ENCODE measurements around the gene DKC1. TPM values are rescaled to one million over a fixed set of nuclear protein-coding genes. Genes with fewer than 3 reads are reported as not detected.

Gene DKC1
- total RNA-seq, 4 donors from 2014 or later, result 22.8 to 128 (median 39.0) TPM

DNA sequence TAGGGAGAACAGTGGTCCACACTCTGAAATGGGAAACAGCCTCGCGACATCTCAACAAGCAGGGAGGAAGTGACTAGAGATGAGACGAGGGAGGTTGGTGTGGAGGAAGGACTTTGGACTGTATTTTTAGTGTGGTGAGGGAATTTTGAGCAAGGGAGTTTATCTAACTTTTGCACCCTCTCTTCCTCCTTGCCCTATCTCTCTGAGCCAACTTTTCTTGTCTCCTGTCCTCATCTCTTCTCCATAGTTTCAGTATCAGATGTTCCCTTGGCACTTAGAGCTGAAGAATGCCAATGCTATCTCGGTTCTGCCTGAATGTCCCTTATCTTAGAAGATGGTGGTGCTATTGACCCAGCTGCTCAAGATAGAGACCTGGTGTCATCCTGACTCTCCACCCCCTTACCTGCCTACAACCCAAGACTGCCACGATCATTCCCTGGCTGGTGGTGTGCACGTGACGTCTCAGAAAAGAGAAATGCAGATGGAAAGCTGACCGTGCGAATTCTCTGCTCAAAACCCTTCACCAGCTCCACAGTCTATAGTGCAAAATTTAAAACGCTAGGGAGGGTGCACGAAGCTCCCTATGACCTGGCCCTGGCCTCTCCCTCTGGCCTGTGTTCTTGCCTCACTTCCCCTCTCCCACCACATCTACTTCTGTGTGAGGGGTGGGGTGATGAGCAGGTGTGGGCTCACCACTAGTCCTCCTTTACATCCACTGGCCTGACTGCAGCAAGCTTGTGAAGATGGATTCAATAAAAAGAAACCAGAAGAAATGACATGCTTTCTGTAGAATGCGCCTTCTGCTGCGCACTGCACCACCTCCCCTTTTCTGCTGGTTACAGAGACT is 21.7 kb downstream of the DKC1 start:
- H3K9me3 ChIP-seq, result no peaks in the 10 kb centered on the region
- peaks cover 0 to 6% (median 0%) of the 10 kb centered on the region in 3 donors for H3K36me3 ChIP-seq
- no peak for TF ChIP-seq POLR2A (IDR thresholded peaks at IDR 0.05)
- TF ChIP-seq, protein P1, sequence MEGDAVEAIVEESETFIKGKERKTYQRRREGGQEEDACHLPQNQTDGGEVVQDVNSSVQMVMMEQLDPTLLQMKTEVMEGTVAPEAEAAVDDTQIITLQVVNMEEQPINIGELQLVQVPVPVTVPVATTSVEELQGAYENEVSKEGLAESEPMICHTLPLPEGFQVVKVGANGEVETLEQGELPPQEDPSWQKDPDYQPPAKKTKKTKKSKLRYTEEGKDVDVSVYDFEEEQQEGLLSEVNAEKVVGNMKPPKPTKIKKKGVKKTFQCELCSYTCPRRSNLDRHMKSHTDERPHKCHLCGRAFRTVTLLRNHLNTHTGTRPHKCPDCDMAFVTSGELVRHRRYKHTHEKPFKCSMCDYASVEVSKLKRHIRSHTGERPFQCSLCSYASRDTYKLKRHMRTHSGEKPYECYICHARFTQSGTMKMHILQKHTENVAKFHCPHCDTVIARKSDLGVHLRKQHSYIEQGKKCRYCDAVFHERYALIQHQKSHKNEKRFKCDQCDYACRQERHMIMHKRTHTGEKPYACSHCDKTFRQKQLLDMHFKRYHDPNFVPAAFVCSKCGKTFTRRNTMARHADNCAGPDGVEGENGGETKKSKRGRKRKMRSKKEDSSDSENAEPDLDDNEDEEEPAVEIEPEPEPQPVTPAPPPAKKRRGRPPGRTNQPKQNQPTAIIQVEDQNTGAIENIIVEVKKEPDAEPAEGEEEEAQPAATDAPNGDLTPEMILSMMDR (IDR thresholded peaks at IDR 0.05), result no peak
- H3K4me3 ChIP-seq, result no peak overlapping the region
- no peak for DNase-seq
- no peak overlapping the region for H3K27ac ChIP-seq
- no peaks in the 10 kb centered on the region for H3K4me1 ChIP-seq
- H3K27me3 ChIP-seq, result no peaks in the 10 kb centered on the region

DNA sequence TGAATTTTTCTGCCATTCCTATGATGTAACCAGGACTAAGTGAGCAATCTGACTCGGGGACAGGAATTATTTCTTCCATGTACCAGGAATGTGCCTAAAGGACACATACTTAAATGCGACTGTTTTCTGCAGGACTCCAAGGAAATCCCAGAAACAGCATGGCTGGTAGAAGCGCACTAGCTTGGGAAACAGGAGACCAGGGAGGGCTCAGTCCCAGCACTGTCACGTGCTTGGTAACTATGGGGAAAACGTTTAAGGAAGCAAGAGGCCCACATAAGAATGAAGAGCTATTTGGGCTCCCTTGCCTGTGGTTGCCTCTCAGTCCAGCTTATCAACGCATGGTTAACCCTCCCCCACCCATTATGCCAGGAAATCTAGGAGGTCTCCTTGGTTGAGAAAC is 23.1 kb downstream of the DKC1 start:
- no peak overlapping the region for H3K4me3 ChIP-seq
- H3K4me1 ChIP-seq, result no peaks in the 10 kb centered on the region
- no peak for DNase-seq
- H3K27me3 ChIP-seq, result no peaks in the 10 kb centered on the region
- H3K27ac ChIP-seq, result no peak overlapping the region
- TF ChIP-seq, protein P1 (IDR thresholded peaks at IDR 0.05), result no peak
- no peak for TF ChIP-seq POLR2A (IDR thresholded peaks at IDR 0.05)
- H3K9me3 ChIP-seq, result no peaks in the 10 kb centered on the region
- H3K36me3 ChIP-seq, result peaks cover 0 to 6% (median 0%) of the 10 kb centered on the region in 3 donors

DNA sequence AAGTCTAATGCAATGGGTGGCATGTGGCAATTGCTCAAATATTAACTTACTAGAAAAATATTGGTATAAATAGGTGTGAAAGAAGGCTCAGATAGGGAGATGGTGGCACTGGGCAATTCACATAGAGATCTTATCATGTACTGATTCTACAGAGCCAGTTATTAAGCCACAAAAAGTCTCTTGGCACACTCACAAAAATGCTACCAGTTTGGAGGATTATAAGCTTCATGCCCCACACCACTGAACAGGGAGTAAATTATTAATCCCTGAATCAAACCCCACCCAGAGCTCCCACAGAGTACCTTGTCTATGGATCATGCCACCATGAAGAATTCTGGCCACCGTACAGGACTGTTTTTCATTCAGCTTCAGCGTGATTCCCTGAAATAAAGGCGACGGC is 28.8 kb downstream of the DKC1 start:
- DNase-seq, result no peak
- no peak for TF ChIP-seq POLR2A (IDR thresholded peaks at IDR 0.05)
- TF ChIP-seq, protein P1 (IDR thresholded peaks at IDR 0.05), result no peak
- Histone ChIP-seq H3K27ac (no peak overlapping the region), H3K36me3 (no peaks in the 10 kb centered on the region), H3K4me3 (no peak overlapping the region), H3K4me1 (no peaks in the 10 kb centered on the region), H3K9me3 (no peaks in the 10 kb centered on the region), H3K27me3 (no peaks in the 10 kb centered on the region)

DNA sequence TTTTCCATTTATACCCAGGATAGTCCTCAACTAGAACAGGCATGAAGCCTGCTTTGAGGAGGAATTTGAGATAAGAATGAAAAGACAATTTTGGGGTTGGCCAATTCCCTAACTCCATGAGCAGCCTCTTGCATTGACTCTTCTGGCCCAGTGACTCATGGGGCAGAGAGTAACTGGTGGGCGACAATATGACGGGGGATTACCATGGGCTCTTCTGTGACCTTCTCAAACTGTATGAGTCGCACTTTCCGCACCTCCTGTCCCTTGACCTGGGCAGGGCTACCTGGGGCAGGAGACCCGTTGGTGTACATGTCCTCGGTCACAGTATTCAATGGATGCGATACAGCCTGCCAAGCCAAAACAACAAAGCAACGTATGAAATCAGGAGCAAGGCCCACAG is 29.3 kb downstream of the DKC1 start:
- DNase-seq, result no peak
- no peak overlapping the region for H3K27ac ChIP-seq

DNA sequence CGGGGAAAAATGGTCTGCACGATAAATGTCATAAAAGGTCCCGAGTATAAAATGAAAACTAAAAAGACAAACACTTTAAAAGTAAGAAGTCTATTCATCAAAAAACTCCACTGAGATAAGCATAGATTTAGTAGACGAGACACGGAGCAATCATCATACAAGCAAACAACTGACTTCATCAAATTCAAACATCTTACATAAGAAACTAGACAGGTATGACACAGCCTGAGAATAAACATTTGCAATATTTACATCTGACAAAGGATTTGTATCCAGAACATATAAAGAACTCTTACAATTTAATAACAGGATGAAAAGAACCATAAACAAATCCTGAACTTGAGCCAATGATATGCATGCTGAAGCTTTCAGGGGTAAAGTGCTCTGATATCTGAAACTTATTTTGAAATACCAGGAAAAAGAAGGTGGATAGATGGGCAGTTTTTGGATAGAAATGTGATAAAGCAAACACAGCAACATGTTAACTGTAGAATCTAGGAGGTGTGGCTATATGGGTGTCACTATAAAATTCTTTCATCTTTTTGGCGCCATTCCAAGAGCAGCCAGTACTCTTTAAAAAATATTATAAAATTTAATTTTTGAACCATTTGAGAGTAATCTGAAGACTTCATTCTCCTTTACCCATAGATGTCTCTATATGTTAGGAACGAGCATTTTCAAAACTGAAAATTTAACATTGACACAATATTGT is 30.6 kb downstream of the DKC1 start:
- Histone ChIP-seq H3K27ac (no peak overlapping the region), H3K4me3 (no peak overlapping the region), H3K27me3 (no peaks in the 10 kb centered on the region), H3K9me3 (no peaks in the 10 kb centered on the region), H3K36me3 (no peaks in the 10 kb centered on the region), H3K4me1 (no peaks in the 10 kb centered on the region)
- TF ChIP-seq POLR2A (IDR thresholded peaks at IDR 0.05), result no peak
- TF ChIP-seq, protein P1 (IDR thresholded peaks at IDR 0.05), result no peak
- no peak for DNase-seq

More for the DNA sequence above, 29.3 kb downstream of the DKC1 start:
- Histone ChIP-seq H3K27me3 (no peaks in the 10 kb centered on the region), H3K4me1 (no peaks in the 10 kb centered on the region), H3K4me3 (no peak overlapping the region), H3K9me3 (no peaks in the 10 kb centered on the region), H3K36me3 (no peaks in the 10 kb centered on the region)
- TF ChIP-seq POLR2A (IDR thresholded peaks at IDR 0.05), result no peak
- TF ChIP-seq, protein P1 (IDR thresholded peaks at IDR 0.05), result no peak

All from Peyer's patch (tissue), 4 donors.